ENCODE measurements around the gene ACLY.
A peak's percentile ranks its signal among the peaks of the same experiment; 100 is the strongest.
"Not testable (repeated sequence)": the region's sequence is repeated elsewhere in the genome, so short reads cannot be mapped to it uniquely, and the experiment has no call there.

ACLY gene

DNA sequence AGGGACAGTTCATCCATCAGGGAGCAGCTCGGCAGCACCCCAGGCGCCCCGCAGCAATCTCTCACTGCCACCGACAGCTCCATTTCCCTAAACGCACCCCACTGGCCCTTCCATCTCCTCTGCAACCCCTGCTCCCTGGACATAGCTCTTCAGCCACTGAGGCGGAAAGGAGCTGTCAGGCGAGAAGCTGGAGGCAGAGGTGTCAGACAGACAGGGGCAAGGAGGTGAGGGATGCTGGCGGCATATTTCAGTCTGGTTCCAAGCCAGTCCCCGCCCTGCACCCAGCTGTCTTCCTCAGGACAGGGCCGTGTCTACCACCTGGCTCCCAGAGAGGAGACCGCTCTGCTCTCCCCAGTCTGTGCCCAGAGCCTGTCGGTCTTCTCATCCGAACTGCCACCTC is 9.7 kb downstream of the ACLY start:
- DNase-seq = no peak

DNA sequence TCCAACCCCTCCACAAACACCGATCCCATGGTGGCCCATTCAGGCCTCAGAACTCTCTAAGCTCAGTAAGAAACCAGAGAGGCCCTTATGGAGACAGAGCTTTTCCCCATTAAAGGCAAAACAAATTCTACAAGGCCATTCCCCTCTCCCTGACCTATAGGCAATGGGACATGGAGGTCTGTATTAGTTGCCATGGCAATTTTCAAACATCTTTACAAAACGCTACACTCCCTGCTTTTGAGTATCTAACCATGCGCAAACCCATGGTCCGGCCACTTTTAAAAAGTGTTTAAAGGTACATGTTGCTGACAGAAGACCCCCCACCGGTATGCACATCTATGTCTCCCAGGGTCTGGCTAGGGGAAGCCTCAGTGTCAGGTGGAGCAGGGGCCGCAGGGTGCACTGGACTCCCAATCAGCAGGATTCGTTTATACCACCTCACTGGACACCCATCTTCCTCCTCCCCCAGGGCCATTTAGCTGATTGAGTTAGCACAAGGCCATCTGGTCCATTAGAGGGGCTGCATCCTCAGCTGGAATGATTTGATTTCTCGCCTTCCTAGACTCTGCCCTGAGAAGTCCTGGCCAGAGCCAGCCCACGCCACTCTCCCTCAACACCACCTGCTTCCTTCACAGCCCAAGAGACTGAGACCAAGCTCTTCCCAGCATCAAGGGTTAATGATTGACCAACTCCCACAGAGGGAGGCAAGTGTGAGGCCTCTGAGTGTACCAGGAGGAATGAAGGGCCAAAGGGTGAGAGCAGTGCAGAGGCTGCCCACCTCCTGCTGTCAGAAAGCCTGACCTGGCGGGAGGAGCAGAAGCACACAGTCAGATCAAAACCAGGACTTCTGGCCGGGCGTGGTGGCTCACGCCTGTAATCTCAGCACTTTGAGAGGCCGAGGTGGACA is 10.9 kb downstream of the ACLY start:
- no peak for DNase-seq

DNA sequence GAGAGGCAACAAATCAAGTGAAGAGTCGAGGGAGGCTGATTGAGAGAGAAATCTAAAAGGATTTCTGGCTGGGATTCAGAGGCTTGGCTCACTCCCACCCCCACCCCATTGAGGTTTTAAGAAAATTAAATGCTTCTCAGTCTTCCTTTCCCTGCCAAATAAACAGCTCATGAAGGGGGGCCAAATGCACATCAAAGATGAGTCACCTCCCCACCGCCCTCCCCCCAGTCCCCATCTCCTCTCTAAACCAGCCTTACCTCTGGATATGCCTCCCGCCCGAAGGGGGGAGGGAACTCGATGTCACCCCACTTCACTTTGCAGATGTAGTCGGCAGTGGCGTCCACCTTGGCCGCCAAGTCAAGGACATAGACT is 11.6 kb downstream of the ACLY start:
- DNase-seq = no peak

DNA sequence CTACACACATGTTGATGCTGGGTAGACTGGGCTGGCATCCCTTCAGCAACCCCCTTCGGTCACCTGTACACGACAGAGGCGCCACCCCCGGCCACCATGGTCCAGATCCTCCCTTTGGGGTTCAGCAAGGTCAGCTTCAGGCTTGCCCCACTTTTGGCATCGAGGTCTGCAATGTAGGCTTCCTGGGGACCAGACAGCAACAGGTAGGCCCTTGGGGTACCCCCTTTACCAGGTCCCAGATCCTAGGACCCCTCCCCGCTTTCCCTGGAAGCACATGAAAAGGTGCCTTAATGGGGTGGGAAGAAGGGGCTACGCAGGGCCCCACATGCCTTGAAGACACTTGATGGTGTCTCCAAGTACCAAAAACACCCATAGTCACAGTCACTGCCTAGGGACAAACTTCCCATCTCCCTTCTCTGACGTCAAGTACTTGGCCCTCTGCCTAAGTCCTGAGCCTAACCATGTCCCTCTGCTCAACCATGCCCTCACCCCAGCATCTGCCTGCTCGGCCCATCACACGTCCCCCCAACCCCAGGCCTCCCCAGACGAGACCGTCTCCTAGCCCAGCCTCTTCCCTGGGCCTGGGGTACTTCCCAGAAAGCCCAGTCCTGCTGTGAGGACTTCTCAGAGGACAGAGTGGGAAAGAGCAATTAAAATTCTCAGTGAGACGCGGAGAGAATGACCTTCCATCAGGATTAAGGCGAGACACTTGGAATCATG is 12.1 kb downstream of the ACLY start:
- no peak for DNase-seq

DNA sequence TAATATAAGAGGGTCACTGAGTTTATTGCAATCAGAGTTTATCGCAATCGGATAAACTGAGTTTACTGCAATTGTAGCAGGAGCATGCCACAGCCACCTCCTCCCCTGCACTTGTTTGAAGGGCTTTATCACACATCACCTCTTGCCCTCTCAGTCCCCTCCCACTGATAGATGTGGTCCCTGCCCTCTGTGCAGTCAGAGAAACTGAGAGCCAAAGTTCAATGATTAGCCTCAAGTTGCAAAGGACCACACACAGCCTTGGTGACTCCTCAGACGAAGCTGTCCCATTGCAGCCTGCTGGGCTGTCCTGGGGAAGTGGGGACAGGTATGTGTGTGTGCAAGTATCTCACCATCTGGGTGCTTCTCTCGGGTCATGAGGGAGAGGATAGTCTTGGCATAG is 13.6 kb downstream of the ACLY start:
- DNase-seq = no peak

DNA sequence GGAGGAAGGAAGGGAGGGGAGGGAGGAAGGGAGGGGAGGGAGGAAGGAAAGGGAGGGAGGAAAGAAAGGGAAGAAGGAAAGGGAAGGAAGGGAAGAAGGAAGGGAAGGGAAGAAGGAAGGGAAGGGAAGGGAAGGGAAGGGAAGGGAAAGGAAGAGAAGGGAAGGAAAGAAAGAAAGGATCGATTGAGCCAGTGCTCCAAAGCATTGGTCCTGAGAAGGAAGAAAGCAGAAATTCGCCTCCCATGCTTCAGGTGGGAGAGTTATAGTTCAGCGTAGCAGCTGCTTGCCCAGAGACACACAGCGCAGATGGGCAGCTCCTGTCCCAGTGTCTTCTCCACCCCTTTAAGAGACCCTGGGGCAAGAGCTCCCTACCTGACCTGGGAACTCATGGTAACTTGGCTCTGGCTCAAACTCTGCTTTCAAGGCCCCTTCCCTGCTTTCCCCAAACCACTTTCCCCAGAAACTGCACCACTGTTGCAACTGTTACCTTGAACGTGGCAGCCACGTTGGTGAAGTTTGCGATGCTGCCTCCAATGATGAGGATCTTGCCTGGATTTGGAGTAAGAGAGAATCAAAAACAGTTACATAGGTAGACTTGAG is 14.4 kb downstream of the ACLY start:
- DNase-seq = no peak

DNA sequence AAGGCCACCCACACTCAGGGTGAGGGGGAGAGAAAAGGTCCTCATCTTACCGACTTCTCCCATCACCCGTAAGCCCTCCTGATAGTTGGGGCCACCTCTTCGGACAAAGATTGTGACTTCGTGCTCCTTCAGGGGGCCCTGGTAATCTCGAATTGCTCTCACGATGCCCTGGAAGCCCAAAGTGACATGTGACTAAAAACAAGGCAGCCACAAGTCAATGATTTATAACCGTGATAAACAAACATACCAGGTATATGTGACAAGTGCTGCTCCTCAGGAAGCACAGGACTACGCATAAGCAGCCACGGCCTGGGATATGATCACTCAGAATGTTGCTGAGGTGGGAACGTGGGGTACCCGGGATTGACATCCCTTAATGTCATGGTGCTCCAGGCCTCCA is 17.1 kb downstream of the ACLY start:
- no peak for DNase-seq

DNA sequence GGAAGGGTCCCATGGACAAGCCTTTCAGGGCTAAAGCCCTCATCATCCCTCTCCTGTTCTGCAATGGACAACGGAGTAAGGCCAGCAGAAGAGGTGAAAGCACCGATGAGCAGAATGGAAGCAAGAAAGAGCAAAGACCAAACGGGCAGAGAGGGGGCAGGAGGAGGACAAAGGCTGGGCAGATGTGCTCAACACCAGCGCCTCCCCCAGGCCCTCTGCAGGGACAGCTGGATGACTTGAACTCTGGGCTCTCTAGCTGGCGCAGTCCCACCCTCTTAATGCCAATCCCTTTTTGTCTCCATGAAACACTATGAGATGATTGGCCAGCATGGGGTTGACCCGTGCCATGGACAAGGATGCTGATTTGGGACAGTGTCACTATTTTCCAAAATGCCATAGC is 22.0 kb downstream of the ACLY start:
- no peak for DNase-seq

DNA sequence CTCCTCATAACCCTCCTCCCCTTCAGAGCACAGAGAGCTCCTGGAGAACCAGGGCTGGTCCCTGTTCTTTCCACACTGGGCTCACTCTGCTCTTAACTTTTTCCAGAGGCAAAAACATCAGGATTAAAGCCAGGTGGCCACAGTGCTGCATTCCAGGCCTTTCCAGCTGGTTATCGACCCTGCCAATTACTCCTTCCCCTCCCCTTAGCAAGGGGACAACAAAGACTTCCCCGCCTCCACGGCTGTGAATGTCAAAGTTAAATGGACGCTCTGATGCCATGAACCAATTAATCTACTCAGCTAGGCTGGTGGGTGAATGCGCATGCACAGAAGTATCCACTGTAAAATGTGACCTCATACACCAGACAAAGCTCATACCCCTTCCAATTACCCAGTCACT is 23.1 kb downstream of the ACLY start:
- DNase-seq = no peak

DNA sequence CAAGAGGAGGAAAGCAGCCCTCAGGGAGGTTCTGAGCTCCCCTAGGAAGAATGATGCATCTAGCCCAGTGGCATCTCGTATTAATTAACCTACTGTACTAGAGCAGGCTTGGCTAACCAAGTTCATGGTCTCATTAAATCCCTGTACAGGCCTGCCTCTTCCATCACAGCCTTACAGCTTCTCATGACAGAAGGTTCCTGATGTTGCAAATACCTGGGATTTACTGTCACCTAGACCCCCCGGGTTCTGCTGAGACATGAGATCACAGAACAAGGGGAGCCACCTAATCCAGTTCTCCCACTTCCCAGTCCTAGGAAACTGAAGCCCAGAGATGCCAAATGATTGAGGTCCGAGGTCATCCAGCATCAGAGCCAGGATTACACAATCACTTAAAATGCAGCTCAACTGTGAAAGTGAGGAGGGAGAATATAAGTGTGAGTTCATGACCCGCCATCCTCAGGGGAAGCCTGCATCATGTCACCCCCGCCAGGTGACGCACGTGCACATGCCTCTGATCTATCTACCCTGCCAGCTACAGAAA is 23.9 kb downstream of the ACLY start:
- DNase-seq = peak; percentile 87

DNA sequence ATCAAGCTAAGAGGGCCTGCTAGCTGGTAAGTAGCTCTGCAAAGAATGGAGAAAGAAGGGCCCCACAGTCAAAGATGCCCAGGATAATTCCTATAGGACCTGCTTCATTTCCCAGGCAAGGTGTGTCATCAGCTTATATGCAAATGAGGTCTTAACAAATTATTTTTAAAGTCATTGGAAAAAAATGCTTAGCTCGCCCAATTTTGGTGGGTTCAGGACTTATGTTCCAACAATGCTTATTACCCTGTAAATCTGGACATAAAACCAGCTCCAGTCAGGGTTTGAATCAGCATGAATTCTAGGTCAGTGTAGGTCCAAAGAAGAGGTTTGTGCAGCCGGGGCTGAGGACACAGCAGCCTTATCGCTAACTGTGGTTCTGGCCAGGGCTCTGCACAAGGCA is 25.4 kb downstream of the ACLY start:
- DNase-seq = no peak

DNA sequence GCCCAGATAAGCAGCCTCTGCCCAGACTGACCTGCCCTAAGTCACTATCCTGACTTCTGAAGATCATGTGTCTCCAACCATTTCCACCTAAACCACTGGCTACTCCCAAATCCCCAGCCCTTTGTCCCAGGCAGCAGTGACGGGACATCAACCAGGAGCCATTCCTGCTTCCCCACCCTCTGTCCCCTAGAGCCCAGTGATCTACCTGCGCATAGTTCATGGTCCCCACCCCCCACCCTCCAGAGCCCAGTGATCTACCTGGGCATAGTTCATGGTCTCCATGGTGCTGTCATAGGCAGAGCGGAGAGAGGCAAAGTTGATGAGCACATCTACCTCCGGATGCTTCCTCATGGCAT is 26.8 kb downstream of the ACLY start:
- no peak for DNase-seq

DNA sequence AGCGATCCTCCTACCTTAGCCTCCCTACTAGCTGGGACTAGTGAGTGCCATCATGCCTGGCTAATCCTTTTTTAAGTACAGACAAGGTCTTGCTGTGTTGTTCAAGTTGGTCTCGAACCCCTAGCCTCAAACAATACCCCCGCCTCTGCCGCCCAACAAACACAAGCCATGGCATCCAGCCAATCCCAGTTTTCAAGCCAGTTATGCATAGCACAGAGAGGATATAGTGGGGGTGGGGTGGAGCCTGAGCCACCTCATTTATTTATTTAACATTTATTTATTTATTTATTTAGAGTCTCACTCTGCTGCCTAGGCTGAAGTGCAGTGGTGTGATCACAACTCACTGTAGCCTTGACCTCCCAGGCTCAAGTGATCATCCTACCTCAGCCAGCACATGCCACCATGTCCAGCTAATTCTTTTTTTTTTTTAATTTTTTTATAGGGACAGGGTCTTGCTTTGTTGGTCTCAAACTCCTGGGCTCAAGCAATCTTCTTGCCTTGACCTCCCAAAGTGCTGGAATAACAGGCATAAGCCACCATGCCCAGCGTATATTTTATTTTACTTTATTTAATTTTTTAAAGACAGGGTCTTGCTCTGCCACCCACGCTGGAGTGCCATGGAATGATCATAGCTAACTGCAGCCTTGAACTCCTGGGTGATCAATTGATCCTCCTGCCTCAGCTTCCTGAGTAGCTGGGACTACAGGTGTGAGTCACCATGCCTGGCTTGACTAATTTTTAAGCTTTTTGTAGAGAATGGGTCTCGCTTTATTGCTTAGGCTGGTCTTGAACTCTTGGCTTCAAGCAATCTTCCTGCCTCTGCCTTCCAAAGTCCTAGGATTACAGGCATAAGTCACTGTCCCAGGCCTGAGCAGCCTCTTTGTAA is 27.4 kb downstream of the ACLY start:
- DNase-seq = no peak

DNA sequence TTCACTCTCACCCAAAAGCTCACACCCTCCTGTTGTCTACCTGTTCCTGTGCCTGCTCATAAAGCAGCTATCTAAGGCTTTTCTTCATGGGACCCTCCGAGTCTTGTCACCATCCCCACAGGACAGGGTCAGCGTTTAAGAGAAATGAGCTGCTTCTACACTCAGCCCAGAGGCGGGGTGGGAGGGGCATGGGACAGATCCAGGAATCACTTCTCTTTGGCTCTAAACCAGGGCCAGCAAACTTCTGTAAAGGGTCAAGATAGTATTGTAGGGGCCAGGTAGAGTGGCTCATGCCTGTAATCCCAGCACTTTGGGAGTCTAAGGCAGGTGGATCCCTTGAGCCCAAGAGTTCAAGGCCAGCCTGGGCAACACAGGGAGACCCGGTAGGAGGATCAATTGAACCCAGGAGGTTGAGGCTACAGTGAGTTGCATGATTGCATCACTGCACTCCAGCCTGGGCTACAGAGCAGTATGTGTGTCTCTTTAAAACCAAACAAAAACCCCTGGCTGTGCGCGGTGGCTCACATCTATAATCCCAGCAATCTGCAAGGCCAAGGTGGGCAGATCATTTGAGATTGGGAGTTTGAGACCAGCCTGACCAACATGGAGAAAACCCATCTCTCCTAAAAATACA is 30.3 kb downstream of the ACLY start:
- no peak for DNase-seq

DNA sequence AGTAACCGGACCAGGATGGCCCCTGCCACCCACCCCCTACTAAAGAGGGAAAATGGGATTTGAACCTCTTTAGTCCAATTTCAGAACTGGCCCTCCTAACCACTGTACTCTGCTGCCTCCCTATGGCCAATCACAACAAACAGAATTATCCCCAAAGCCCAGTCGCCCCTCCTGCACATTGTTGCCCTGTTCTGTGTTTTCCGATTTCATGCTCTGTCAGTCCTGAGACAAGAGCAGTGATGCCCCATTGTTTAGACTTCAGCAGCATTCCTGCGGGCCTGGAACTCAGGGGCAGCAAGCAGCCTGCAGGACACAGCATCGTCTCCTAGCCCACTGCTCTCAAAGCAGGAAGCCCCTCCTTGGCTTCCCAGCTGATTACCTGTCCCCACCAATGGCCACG is 33.0 kb downstream of the ACLY start:
- DNase-seq = no peak

DNA sequence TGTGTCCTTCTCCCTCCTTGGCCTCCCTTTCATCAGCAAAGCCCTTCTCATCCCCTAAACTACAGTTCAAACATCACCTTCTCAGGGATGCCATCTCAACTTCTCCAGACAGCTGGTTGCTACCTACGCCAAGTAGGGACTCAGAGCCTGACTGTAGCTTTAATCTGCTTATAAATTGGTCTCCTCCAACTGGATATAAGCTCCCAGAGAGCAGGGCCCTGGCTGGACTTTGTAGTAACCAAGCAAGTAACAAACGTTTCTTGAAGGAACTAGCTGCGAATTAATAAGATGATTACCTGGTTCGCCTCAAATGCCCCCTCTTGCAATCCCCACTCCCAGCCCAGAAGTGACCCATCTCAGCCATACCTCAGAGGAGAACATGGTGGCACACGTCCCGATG is 36.0 kb downstream of the ACLY start:
- no peak for DNase-seq

DNA sequence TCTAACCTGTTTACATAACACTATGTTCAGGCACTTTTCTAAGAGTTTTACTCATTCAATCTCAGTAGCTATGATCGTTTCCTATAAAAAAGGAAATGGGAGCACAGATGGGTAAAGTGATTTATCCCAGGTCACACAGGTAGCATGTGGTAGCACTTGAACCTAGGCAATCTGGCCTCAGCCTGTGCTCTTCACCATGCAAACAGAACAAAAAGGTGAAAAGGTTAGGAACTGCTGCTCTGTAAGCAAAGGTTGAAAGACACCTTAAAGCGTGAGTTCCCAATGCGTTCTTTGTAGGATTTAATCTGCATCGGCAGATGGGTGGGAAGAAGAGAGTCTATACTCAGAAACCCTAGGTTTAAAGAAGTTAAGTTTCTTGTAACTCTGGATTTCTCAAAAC is 38.6 kb downstream of the ACLY start:
- DNase-seq = no peak

DNA sequence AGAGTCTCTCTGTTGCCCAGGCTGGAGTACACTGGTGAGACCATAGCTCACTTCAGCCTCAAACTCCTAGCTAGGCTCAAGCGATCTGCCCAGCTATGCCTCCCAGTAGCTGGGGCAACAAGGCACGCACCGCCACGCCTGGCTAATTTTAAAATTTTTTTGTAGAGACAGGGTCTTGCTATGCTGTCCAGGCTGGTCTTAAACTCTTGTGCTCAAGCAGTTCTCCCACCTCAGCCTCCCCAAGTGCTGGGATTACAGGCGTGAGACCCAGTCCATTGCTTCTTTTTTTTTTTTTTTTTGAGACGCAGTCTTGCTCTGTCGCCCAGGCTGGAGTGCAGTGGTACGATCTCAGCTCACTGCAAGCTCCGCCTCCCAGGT is 44.5 kb downstream of the ACLY start:
- not testable (repeated sequence) for DNase-seq

DNA sequence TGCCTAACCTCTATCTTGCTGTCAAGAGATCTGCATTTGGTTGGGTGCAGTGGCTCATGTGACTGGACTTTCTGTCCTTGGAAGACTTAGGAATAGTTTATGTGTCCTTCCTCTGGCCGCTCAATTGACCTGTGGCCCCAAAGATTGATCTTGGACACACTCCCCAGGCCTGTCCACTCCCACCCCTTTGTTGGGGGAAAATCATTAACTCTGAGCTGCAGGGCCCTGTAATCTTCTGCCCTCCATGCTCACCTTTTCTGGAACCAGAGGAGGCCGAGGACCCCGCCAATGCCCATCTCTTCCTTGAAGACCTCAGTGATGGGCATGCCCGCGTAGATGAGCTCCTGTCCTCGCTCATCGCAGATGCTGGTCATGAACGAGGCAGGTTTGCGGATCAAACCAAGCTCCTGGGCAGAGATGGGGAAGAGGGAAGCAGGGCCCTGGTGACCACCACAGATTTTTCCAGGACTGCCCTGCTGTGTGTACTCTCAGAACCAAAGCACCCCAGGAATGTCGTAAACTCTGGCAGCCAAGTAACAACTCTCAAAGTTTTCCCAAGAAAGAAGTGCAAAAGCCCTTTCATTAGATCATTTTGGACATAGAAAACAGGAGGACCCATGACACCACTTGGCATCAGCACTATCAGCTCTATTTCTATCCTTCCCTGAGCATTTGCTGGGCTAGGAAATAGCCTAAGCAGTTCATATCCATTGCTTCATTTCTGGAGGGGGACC is 45.0 kb downstream of the ACLY start:
- DNase-seq = no peak

DNA sequence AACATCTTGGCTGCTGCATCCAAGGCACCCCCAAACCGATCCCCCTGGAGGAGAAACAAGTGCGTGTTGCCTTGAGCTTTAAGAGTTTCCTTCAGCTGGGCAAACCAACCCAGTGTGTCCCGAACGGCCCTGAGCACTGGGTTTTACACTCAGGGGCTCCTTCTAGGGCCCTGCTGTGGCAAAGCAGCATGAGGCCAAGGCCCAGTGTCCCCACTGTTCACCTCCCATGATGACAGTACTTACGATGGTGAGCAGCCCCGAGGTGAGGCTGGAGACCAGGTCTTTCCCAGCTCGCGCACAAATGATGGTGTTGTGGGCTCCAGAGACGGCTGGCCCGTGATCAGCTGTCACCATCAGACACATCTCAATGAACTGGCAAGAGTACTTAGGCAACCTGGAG is 47.0 kb downstream of the ACLY start:
- DNase-seq = no peak

DNA sequence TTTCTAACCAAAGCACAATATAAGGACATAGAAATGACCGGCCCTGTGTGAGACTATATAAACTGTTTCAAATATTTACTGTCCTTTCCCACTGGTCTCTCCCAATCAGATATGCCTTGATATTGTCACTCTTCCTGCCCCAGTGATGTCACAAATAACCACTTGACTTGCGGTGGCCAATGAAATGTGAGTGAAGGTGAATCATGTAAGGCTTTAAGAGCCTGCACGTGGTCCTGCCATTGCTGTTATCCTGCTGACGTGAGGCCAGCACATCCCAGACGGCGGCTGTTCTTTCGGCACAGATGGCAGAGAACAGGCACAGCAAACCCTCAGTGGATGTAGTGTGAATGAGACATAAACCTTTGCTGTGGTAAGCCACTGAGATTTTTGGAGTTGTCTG is 48.1 kb downstream of the ACLY start:
- DNase-seq = no peak

DNA sequence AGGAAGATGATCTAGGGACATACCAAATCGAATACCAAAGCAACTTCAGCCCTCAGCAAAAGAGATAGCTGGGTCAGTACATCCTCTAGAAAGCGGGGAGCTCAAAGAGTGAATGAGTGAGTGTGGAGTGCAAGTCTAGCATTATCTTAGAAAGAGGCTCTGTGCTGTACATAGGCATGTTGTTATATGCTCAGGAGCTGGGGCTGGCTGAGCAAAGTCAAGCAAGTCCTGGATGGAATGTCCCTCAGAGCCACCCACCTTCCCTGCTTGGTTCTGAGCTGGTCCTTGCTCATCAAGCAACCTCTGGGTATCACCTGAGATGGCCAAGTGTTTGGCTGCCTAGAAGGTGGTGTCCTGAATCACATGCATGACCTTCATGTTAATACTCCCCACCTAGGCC is 48.7 kb downstream of the ACLY start:
- no peak for DNase-seq
